OCI-LY1 (cell line): ENCODE measurements around the gene ULK4.

Experiments used
- H2AFZ ChIP-seq: fragments of 200-600 bp; sonication (generic), shearing (Covaris generic); 2 replicates; pipeline ENCODE4 v1.6.0; 2014; ENCODE audit warnings: antibody characterized with exemption, mild to moderate bottlenecking, low read length
- H3F3A ChIP-seq: fragments of 200-600 bp; sonication (generic), shearing (Covaris generic); 2 replicates; pipeline ENCODE4 v1.6.0; 2014; ENCODE audit warnings: mild to moderate bottlenecking, antibody characterized with exemption, low read length, moderate library complexity; ENCODE audit not compliant: insufficient read depth
- H3K27ac ChIP-seq: fragments of 200-600 bp; sonication (generic); 2 replicates; pipeline ENCODE4 v1.5.1; 2014; ENCODE audit warnings: low read length, mixed run types, mild to moderate bottlenecking, low read depth; ENCODE audit not compliant: poor library complexity, severe bottlenecking
- H3K27me3 ChIP-seq: fragments of 200-600 bp; sonication (generic); 2 replicates; pipeline ENCODE4 v1.6.0; 2014; ENCODE audit warnings: antibody characterized with exemption, mild to moderate bottlenecking, low read length, moderate library complexity; ENCODE audit not compliant: insufficient read depth
- H3K36me3 ChIP-seq: fragments of 200-600 bp; sonication (generic); 2 replicates; pipeline ENCODE4 v1.6.1; 2014; ENCODE audit warnings: mild to moderate bottlenecking, antibody characterized with exemption, low read length, moderate library complexity, mixed read lengths; ENCODE audit not compliant: insufficient read depth
- H3K4me1 ChIP-seq: fragments of 200-600 bp; sonication (generic); 2 replicates; pipeline ENCODE4 v1.5.1; 2014; ENCODE audit warnings: mild to moderate bottlenecking, low read length, moderate library complexity; ENCODE audit not compliant: insufficient read depth, severe bottlenecking
- H3K4me2 ChIP-seq: fragments of 200-600 bp; sonication (generic), shearing (Covaris generic); 2 replicates; pipeline ENCODE4 v1.6.1; 2014; ENCODE audit warnings: low read length
- H3K4me3 ChIP-seq: fragments of 200-600 bp; sonication (generic); 2 replicates; pipeline ENCODE4 v1.5.1; 2014; ENCODE audit warnings: low read length, low read depth, mild to moderate bottlenecking, mixed read lengths; ENCODE audit not compliant: poor library complexity, severe bottlenecking
- H3K79me2 ChIP-seq: fragments of 200-600 bp; shearing (Covaris generic); 2 replicates; pipeline ENCODE4 v1.6.1; 2016; ENCODE audit warnings: mixed run types, low read length, mixed read lengths; ENCODE audit not compliant: insufficient read depth
- H3K9ac ChIP-seq: fragments of 200-600 bp; sonication (generic), shearing (Covaris generic); 2 replicates; pipeline ENCODE4 v1.6.1; 2014; ENCODE audit warnings: mild to moderate bottlenecking, low read length, mixed read lengths
- H3K9me2 ChIP-seq: fragments of 200-600 bp; sonication (generic), shearing (Covaris generic); 2 replicates; pipeline ENCODE4 v1.6.1; 2014; ENCODE audit warnings: low read depth, mild to moderate bottlenecking, low read length, mixed read lengths
- H3K9me3 ChIP-seq: fragments of 200-600 bp; shearing (Covaris generic); 2 replicates; pipeline ENCODE4 v1.6.1; 2014; ENCODE audit warnings: low read length, mixed read lengths
- H4K20me1 ChIP-seq: fragments of 200-600 bp; sonication (generic), shearing (Covaris generic); 2 replicates; pipeline ENCODE4 v1.6.0; 2016; ENCODE audit warnings: mild to moderate bottlenecking, low read length; ENCODE audit not compliant: insufficient read depth
- CTCF ChIP-seq: fragments of 200-600 bp; sonication (generic), shearing (Covaris generic); IDR thresholded peaks from 2 replicates; pipeline ENCODE4 v1.5.1; 2017; ENCODE audit warnings: mild to moderate bottlenecking, antibody characterized with exemption, low read length, moderate library complexity, mixed read lengths
- EZH2 ChIP-seq: fragments of 200-600 bp; sonication (generic), shearing (Covaris generic); IDR thresholded peaks from 2 replicates; pipeline ENCODE4 v1.8.0; 2017; ENCODE audit warnings: borderline replicate concordance, mixed run types, mild to moderate bottlenecking, antibody characterized with exemption, low read length, moderate library complexity, mixed read lengths

The ULK4 gene

DNA sequence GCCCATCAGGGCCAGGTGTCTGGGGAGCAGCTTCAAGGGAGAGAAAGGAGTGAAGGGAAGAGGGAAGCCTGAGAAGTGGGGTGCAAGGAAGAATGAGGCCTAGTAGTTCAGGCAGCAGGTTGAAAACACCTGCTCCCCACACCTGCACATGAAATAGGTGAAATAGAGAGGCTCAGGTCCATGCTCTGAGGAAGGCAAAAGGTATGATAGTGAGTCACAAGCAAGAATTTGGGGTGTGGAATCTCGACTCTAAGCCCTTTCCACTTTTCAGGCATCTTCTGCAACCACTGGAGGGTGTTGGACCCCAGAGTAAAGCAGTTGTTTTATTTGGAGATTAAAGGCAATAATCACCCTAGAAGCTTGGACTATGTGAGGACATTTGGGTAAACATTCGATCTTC lies 605.1 kb downstream of the ULK4 start:
- H3F3A ChIP-seq: no peaks in the 10 kb centered on the region
- no peak overlapping the region for H2AFZ ChIP-seq
- no peak for TF ChIP-seq CTCF
- TF ChIP-seq EZH2: no peak
- no peak overlapping the region for H3K4me2 ChIP-seq
- no peaks in the 10 kb centered on the region for H3K9me2 ChIP-seq
- no peak overlapping the region for H3K27ac ChIP-seq
- H3K36me3 ChIP-seq: no peaks in the 10 kb centered on the region
- no peak overlapping the region for H3K4me3 ChIP-seq
- no peaks in the 10 kb centered on the region for H4K20me1 ChIP-seq
- H3K27me3 ChIP-seq: no peaks in the 10 kb centered on the region; the same call in 1 of the 2 replicates
- no peak overlapping the region for H3K9ac ChIP-seq
- H3K9me3 ChIP-seq: no peaks in the 10 kb centered on the region
- H3K4me1 ChIP-seq: no peaks in the 10 kb centered on the region
- no peaks in the 10 kb centered on the region for H3K79me2 ChIP-seq

- Histone ChIP-seq H3K4me1 (no peaks in the 10 kb centered on the region), H3K9me3 (no peaks in the 10 kb centered on the region), H2AFZ (no peak overlapping the region), H3K79me2 (no peaks in the 10 kb centered on the region), H3K9me2 (no peaks in the 10 kb centered on the region), H4K20me1 (no peaks in the 10 kb centered on the region), H3F3A (no peaks in the 10 kb centered on the region), H3K4me2 (no peak overlapping the region), H3K4me3 (no peak overlapping the region), H3K9ac (no peak overlapping the region), H3K27me3 (no peaks in the 10 kb centered on the region), H3K36me3 (no peaks in the 10 kb centered on the region), H3K27ac (no peak overlapping the region)
- TF ChIP-seq CTCF (no peak), EZH2 (no peak)
Observed at GRCh38 chr3:41352510-41352909, 609.4 kb downstream of the ULK4 start.

DNA sequence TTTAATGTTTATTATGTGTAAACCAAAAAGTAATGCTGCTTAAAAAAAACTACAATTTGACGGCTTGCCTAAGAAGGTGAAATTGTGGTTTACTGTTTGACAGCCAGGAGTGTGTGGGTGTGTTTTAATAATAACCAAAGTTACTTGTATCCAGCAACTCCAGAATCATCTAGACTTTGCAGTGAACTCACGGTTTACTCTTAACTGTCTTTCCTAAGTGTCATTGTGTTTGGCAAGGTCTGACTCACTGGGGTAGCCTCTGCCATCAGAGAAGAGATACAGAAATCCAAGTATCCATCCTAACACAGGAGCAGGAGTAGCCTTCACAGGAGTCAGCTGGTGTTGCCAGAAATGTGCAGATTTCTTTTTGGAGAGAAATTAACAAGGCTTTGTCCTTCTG lies 611.5 kb downstream of the ULK4 start:
- H3K4me3 ChIP-seq: no peak overlapping the region
- H3K9me2 ChIP-seq: no peaks in the 10 kb centered on the region
- no peaks in the 10 kb centered on the region for H3K79me2 ChIP-seq
- no peaks in the 10 kb centered on the region for H3K4me1 ChIP-seq
- no peaks in the 10 kb centered on the region for H3F3A ChIP-seq
- no peaks in the 10 kb centered on the region for H3K36me3 ChIP-seq
- H3K9me3 ChIP-seq: no peaks in the 10 kb centered on the region
- H3K27me3 ChIP-seq: no peaks in the 10 kb centered on the region
- TF ChIP-seq CTCF: no peak
- TF ChIP-seq EZH2: no peak
- no peak overlapping the region for H3K27ac ChIP-seq
- H3K4me2 ChIP-seq: no peak overlapping the region
- no peak overlapping the region for H3K9ac ChIP-seq
- H2AFZ ChIP-seq: no peak overlapping the region
- H4K20me1 ChIP-seq: no peaks in the 10 kb centered on the region
